DMS 273 (cell line): Measurements from ENCODE around the gene MOB3A.

Source experiments
- DNase-seq: peaks from one replicate; lab custom pipeline; 2025; ENCODE audit not compliant: unreplicated experiment; lab: John Stamatoyannopoulos, UW

MOB3A gene

DNA sequence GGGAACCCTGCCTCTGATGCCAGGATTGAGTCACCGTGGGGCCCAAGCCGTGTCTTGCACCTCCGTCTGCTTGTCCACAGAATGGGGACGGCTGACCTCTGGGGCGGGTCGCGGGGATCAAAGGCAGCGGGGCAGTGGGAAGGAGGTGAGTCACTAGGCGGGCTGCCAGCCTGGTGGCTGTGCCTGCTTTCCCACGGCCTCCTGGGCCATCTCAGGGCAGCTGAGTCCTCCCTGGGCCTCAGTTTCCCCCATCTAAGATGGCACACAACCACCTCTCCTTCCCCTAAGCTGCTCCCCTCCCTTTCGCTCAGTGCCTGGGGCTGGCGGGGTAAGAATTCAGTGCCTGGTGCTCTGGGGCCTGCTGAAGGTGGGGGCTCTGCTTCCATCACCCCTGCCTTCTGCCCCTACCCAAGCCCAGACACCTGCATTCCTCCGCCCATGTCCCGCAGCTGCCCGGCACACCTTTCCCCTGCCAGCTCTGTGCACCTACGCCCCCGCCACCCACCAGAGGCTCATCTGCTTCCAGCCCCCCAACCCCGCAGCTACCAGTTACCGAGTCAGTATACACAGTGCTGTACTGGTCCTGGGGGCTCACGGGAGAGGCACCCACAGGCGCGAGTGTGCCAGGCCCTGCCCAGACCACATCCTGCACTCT lies 48.5 kb downstream of the MOB3A start:
- no peak for DNase-seq

GRCh38 chr19:2047076-2047448 lies 49.1 kb downstream of the MOB3A start:
- DNase-seq, result no peak

GRCh38 chr19:2046046-2046907 lies 49.8 kb downstream of the MOB3A start:
- no peak for DNase-seq

- no peak for DNase-seq
These were observed 50.6 kb downstream of the MOB3A start for GRCh38 chr19:2045501-2046045.

DNA sequence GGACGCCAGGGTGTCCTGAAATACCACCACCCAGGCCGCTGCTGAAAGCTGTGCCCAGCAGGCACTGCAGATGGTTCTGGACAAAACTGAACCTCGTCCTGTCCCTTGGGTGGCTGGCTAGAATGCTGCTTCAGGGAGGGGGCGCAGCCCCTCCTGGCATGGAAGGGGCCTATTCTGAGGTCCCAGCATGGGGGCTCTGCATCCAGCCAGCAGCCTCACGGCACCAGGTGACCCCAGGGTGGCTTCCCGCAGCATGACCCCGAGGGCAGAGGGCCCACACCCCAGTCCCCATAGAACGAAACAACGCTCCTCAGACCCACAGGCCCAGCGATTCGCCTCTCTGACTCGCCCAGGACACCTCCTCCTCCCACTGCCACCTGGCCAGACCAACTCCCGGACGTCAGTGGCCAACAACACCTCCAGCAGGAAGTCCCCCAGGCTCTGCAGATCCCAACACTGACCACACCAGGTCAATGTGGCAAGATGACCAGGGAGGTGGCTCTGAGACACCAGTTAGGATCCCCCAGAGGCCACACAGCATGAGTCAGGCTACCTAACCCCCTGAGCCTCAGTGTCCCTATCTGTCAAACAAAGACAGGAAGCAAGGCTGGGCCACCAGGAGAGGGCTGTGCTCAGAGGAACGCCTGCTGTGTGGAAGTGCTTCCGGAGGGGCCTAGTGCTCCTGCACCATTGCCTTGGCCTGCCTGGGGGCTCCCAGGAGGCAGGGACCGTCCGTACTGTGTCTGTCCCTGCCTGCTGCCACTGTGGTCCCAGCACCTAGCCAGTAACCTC lies 51.2 kb downstream of the MOB3A start:
- no peak for DNase-seq

DNA sequence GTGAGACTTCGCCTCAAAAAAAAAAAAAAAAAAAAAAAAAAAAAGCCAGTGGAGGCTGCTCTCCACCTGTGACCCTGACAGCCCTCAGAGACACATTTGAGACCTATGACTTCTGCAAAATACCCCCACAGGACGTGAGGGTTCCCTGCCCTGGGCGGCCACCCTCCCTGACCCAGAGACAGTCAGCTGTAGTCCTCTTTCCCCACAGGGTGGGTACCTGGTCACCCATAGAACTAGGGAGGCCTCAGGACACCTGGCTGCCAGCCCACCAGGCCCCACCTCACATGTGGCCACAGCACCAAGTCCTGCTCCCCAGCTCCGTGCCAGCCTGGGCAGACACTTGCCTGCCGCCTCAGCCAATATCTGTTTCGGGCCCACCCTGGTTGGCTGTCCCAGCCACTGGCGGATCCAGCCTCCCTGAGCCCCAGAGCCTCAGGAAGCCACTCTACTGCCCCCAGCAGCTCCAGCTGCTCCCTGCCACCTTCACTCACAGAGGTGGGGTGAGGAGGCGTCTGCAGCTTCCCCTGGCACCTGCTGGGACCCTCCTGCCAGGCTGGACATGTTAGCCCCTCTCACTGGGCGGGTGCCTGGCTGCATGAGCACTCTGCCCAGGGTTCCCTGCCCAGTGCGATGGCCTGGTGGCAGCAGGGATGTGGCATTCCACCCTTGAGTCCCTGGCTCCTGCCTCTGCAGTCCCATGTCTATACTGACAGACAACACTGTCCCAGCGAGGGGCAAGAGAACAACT lies 52.0 kb downstream of the MOB3A start:
- peak; percentile 53 for DNase-seq

- no peak for DNase-seq
These were observed 52.9 kb downstream of the MOB3A start for GRCh38 chr19:2043251-2043641.

DNA sequence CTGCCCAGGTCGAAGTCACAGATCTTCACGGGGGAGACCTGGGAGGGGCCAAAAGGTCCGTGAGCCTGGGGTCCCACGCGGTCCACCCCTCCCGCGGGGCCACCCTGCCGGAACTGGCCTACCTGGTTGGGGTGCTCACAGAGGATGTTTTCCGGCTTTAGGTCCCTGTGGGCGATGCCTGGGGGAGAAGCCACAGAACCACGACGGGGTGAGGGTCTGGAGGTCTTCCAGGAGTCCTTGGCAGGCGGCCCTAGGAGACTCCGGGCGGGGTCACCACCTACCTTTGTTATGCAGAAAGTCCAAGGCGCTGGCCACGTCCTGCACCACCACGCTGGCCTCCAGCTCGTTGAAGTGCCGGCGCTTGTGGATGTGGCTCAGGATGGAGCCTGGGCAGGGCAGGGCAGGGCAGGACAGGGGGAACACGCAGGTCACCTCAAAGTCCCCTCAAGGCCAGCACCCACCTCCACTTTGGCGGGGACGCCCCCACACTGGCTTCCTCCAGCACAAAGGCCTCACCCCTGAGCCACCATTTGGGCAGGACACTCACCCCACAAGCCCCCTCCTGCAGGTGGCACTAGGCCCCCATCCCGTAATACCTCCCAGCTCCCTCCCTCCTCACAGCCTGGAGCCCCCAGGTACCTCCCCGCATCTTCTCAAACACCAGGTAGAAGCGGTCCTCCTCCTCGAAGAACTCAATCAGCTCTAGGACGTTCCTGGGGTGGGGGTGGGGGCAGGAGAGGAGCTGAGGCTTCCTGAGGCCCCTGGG lies 53.5 kb downstream of the MOB3A start:
- no peak for DNase-seq

DNA sequence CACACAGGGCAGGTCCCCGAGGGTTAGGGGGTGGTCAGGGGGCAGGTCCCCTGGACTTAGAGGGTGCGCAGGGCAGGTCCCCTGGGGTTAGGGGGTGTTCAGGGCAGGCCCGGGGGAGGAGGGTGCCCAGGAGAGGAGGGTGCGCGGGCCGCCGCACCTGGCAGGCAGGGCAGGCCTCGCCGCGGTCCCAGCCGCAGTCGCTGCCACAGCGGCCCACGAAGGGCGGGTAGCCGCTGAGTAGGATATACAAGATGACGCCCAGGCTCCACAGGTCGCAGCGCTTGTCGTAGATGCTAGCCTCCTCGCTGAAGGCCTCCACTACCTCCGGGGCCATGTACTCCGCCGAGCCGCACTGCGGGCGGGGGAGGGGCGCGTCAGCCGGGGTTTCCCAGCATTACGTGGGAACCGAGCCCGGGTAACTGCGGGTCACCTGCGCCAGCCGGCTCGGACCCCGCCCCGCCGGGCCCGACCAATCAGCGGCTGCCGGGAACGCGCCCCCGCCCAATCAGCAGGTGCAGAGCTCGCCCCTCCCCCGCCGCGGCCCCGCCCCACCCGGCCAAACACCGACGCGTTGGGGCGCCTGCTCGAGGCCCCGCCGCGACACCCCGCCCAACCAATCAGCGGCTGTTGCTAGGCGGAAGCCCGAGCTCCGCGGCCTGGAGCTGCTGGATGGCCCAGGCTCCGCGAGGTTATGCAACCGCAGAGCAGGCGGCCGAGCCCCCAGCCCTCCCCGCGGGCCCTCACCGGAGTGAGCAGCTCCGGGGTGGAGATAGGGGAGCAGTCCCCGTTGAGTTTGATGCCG lies 54.2 kb downstream of the MOB3A start:
- peak; percentile 99 for DNase-seq

GRCh38 chr19:2041433-2041682 lies 54.8 kb downstream of the MOB3A start:
- no peak for DNase-seq

- no peak for DNase-seq
These were observed 55.3 kb downstream of the MOB3A start for GRCh38 chr19:2040647-2041432.

- no peak for DNase-seq
These were observed 56.0 kb downstream of the MOB3A start for GRCh38 chr19:2039959-2040646.

DNA sequence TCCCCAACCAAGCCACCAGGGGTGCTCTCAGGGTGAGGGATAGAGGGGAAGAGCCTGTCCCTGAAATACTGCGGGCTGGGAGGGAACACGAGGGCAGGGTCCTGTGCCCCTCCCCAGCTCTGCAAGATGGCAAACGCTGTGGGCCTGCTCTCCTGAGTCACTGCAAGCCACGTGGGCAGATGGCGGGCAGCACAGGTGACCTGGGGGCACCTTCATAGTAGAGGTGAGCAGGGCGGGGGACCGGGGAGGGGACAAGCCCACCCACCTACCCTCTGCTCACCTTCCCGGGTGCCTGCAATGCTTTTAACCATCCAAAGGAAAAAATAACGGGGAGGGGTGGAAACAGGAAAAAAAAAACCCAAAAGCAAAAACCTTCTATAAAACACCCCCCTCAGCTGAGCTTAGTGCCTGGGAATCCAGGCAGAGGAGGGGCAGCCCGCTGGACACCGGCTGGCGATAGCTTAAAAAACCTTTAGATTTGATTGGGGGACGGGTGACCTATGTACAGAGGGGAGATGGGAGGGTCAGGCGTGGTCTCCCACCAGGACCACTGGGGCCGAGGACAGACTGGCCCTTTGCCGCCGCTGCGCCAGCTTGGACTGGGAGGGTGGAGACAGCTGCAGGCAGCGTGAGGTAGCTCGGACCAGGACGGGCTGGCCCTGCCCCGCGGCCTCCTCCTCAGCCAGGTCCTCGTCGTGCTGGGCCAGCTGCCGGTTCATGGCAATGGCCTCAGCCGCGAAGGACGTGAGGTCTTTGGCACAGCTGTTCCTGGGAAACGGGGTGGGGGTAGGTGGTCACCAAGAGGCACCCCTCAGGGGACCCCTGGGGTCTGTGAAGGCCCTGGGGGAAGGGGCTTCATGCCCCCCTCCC lies 56.8 kb downstream of the MOB3A start:
- DNase-seq, result no peak

DNA sequence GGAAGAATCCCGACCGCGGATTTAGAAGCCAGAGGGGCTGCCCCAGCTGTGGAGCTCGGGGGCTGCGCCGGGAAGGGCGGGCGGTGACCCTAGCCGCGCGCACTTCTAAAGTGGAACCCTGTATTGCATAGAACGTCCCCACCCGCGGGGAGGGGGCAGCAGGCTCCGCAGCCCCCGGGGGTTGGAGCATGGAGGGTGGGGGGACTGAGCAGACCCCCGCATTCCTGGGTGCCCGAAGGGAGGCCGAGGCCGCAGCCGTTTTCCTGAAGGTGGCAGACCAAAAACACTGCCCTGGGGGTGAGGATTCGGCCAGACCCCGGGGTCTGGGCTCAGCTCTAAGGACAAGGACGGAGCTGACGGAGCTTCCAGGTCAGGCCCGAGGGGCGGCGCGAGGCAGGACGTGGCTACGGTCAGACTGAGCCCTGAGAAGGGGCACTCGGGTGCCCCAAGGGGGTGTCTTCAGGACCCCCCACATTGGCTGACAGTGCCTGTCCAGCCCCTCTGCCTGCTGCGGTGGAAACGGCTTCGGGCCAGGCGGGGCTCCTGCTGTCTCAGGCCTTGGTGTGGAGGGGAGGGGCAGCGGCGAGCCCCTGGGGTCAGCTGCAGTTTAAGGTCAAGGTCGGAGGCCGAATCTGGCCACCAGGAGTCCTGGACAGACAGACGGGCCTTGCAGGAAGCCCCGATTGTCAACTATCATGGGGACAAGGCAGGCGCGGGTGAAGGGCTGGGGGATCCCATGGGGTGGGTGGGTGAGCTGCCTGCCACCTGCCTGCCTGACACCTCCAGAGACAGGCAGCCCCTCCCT lies 57.6 kb downstream of the MOB3A start:
- no peak for DNase-seq

GRCh38 chr19:2037651-2038255 lies 58.4 kb downstream of the MOB3A start:
- no peak for DNase-seq

- no peak for DNase-seq
These were observed 59.7 kb downstream of the MOB3A start for GRCh38 chr19:2036424-2036823.
